Thoracic aorta (tissue), 2 donors: ENCODE results near the gene PPM1M. TPM values are rescaled to one million over a fixed set of nuclear protein-coding genes. Genes with fewer than 3 reads are reported as not detected.

ENCODE experiments used
- ATAC-seq: fragments of 150-250 bp; one replicate; pipeline ENCODE4 v1.8.0; 2017; ENCODE audit warnings: low read depth; ENCODE audit not compliant: insufficient number of reproducible peaks, low FRiP score
- DNase-seq: peaks from one replicate; pipeline ENCODE4 v3.0.0-alpha.2; 2020; ENCODE audit warnings: low spot score
- H3K27ac ChIP-seq, 2 donors: fragments of 200-600 bp; sonication (generic); 1 replicate in 1 of 2; 2 replicates in 1 of 2; pipeline ENCODE4 v1.5.1; 2016; ENCODE audit warnings: mild to moderate bottlenecking in 2 of 2, moderate library complexity in 2 of 2
- H3K27me3 ChIP-seq: fragments of 200-600 bp; sonication (generic); replicated peaks from 2 replicates; pipeline ENCODE4 v1.6.0; 2016; ENCODE audit warnings: mild to moderate bottlenecking; ENCODE audit not compliant: insufficient read depth
- H3K36me3 ChIP-seq: fragments of 200-600 bp; sonication (generic); one replicate; pipeline ENCODE4 v1.5.1; 2016
- H3K4me1 ChIP-seq, 2 donors: fragments of 200-600 bp; sonication (generic); 1 replicate in 1 of 2; 2 replicates in 1 of 2; pipeline versions ENCODE4 v1.5.1 to v1.6.0; 2016; ENCODE audit warnings: low read depth in 2 of 2, mild to moderate bottlenecking in 1 of 2; ENCODE audit not compliant: control insufficient read depth in 1 of 2
- H3K4me3 ChIP-seq: fragments of 200-600 bp; sonication (generic); 2 replicates; pipeline ENCODE4 v1.5.1; 2016; ENCODE audit warnings: mild to moderate bottlenecking
- H3K9me3 ChIP-seq: fragments of 200-600 bp; sonication (generic); 2 replicates; pipeline ENCODE4 v1.5.1; 2016
- CTCF ChIP-seq: fragments of 200-600 bp; sonication (generic); IDR thresholded peaks from one replicate; pipeline ENCODE4 v1.5.1; 2019; ENCODE audit warnings: antibody characterized with exemption
- total RNA-seq, 2 donors: library from RNA; depleted of rRNA; stranded (reverse); fragments of >200 nt; gene quantifications; one replicate each; pipeline versions ENCODE4 v1.1.0 to v1.2.3, GENCODE V29; 2016

The PPM1M gene
- total RNA-seq, 2 donors from 2014 or later, result 41.6 to 51.9 TPM

DNA sequence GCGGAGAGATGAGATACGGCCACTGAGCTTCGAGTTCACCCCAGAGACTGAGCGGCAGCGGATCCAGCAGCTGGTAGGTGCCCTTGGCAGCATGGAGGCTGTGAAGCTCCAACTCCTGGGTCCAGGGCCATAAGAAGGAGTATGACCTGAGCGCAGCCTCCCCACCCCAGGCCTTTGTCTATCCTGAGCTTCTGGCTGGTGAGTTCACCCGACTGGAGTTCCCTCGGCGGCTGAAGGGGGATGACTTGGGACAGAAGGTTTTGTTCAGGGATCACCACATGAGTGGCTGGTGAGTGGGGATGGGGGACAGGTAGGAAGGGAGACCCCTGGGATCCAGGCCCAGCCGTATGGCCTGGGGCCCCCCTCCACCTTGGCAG, 2.6 kb downstream of the PPM1M start:
- TF ChIP-seq CTCF, result no peak
- no peaks in the 10 kb centered on the region for H3K27me3 ChIP-seq
- no peaks in the 10 kb centered on the region for H3K9me3 ChIP-seq
- DNase-seq (no peak), ATAC-seq (no peak)
- H3K4me1 ChIP-seq, result peaks cover 0 to 31% of the 10 kb centered on the region in 2 donors
- H3K4me3 ChIP-seq, result no peak overlapping the region
- H3K27ac ChIP-seq, result no peak overlapping the region
- H3K36me3 ChIP-seq, result peaks cover 10% of the 10 kb centered on the region

DNA sequence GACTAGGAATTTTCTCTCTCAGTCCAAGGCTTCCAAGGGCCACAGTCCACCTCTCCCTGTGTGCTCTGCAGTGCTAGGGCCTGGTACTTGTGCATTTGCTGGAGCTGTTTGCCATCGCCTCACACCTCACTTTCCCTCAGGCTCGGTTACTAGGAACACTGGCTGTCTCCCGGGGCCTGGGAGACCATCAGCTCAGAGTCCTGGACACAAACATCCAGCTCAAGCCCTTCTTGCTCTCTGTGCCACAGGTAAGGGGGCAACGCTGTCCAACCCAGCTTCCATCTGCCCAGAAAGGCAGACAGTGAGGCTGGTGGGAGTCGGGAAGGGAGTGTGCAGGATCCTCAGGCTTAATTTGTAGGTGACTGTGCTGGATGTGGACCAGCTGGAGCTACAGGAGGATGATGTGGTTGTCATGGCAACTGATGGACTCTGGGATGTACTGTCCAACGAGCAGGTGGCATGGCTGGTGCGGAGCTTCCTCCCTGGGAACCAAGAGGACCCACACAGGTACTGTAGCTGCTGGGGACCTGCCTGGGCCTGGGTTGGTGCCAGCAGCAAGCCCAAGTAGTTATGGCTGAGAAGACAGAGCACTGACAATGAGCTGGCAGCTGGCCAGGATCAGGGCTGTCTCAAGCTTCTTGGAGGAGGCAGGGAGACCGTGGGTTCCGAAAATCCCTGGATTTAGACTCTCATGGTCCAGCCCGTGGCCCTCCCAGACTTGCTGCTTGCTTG, 3.4 kb downstream of the PPM1M start:
- Histone ChIP-seq H3K36me3 (peaks cover 14% of the 10 kb centered on the region), H3K27ac (no peak overlapping the region), H3K4me1 (peaks cover 0 to 28% of the 10 kb centered on the region in 2 donors), H3K27me3 (no peaks in the 10 kb centered on the region), H3K4me3 (no peak overlapping the region), H3K9me3 (no peaks in the 10 kb centered on the region)
- DNase-seq (no peak), ATAC-seq (no peak)
- no peak for TF ChIP-seq CTCF

- no peak overlapping the region for H3K4me3 ChIP-seq
- H3K36me3 ChIP-seq, result peaks cover 17% of the 10 kb centered on the region
- H3K27me3 ChIP-seq, result no peaks in the 10 kb centered on the region
- peaks cover 0 to 21% of the 10 kb centered on the region in 2 donors for H3K4me1 ChIP-seq
- no peaks in the 10 kb centered on the region for H3K9me3 ChIP-seq
- DNase-seq, result no peak
- H3K27ac ChIP-seq, result no peak overlapping the region
- no peak for TF ChIP-seq CTCF
- no peak for ATAC-seq
These were observed 4.1 kb downstream of the PPM1M start for GRCh38 chr3:52249683-52250082.

DNA sequence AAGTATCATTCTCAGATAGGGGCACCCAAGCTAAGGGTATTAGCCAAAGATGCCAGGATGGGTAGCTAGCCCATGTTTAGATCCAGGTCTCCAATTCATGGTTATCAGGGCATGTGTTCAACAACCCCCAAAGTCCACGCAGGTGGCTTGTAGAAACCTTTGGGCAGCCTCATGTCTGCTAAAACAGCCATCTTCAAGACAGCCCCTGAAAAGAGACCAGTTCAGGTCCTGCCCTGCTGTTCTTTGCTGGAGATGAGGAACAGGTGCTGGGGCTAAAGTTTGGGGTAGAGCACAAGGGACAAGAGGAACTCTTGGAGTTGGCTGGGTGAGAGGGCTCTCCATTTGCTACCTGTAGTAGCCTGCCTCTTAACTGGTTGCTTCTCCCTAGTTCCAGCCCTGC, 4.6 kb downstream of the PPM1M start:
- Histone ChIP-seq H3K36me3 (peaks cover 19% of the 10 kb centered on the region), H3K9me3 (no peaks in the 10 kb centered on the region), H3K4me1 (peaks cover 0 to 16% of the 10 kb centered on the region in 2 donors), H3K27me3 (no peaks in the 10 kb centered on the region), H3K4me3 (no peak overlapping the region), H3K27ac (no peak overlapping the region)
- no peak for TF ChIP-seq CTCF
- DNase-seq (no peak), ATAC-seq (no peak)

GRCh38 chr3:52253314-52254304, 8.1 kb downstream of the PPM1M start:
- Histone ChIP-seq H3K27ac (peak overlapping the region in 1 of 2 donors; percentile 20), H3K4me1 (no peaks in the 10 kb centered on the region), H3K27me3 (no peaks in the 10 kb centered on the region), H3K36me3 (peaks cover 53% of the 10 kb centered on the region), H3K9me3 (no peaks in the 10 kb centered on the region), H3K4me3 (no peak overlapping the region)
- no peak for TF ChIP-seq CTCF
- ATAC-seq, result no peak
- DNase-seq, result no peak
